B cell (primary cell): ENCODE measurements around the gene SHOX. TPM values are rescaled to one million over a fixed set of nuclear protein-coding genes. Genes with fewer than 3 reads are reported as not detected.

Source experiments
- ATAC-seq: fragments of 200-7000 bp; cut with Tn5 transposase; one replicate; pipeline ENCODE4 v1.10.0; 2021; ENCODE audit warnings: low read depth, mild to moderate bottlenecking, moderate number of reproducible peaks, moderate library complexity
- CTCF ChIA-PET: fragments of 350-600 bp; sonication (Branson Sonifier 250); formaldehyde crosslinking; loops from one replicate; lab custom pipeline; 2021; ENCODE audit warnings: antibody characterized with exemption, inconsistent platforms; lab: Charles Lee
- POLR2A ChIA-PET: fragments of 350-600 bp; sonication (Branson Sonifier 250); formaldehyde crosslinking; loops from one replicate; lab custom pipeline; 2021; ENCODE audit warnings: antibody characterized with exemption; lab: Charles Lee
- DNase-seq: peaks from one replicate; pipeline ENCODE4 v3.0.0; 2013
- H2AFZ ChIP-seq: 2 replicates; pipeline ENCODE4 v1.6.1; 2012; ENCODE audit warnings: mild to moderate bottlenecking, low read depth, low read length; ENCODE audit not compliant: insufficient read depth, poor library complexity, severe bottlenecking
- H3K27ac ChIP-seq, 2 donors: 1 replicate in 1 of 2; 2 replicates in 1 of 2; pipeline ENCODE4 v1.5.1; 2012 to 2013; ENCODE audit warnings: low read length in 2 of 2, mild to moderate bottlenecking in 2 of 2, moderate library complexity in 1 of 2
- H3K27me3 ChIP-seq, 4 experiments: fragments of 200-600 bp in 1 of 4; sonication (generic) in 1 of 4; replicated peaks in 1 of 4; 1 replicate in 2 of 4; 2 replicates in 2 of 4; pipeline versions ENCODE4 v1.6.1 to v1.7.0; 2013 to 2016; ENCODE audit warnings: low read length in 3 of 4, mild to moderate bottlenecking in 2 of 4, mixed read lengths in 1 of 4, moderate library complexity in 1 of 4; ENCODE audit not compliant: insufficient read depth in 4 of 4, control insufficient read depth in 3 of 4; ENCODE audit errors: control extremely low read depth in 1 of 4
- H3K36me3 ChIP-seq, 2 experiments: replicated peaks in 1 of 2; 1 replicate in 1 of 2; 2 replicates in 1 of 2; pipeline versions ENCODE4 v1.6.1 to v1.7.1; 2013; ENCODE audit warnings: low read length in 1 of 2; ENCODE audit not compliant: insufficient read depth in 2 of 2, control insufficient read depth in 1 of 2; ENCODE audit errors: control extremely low read depth in 1 of 2, extremely low read depth in 1 of 2
- H3K4me1 ChIP-seq, 2 donors: fragments of 200-600 bp in 1 of 2; sonication (generic) in 1 of 2; 1 replicate in 1 of 2; 2 replicates in 1 of 2; pipeline versions ENCODE4 v1.5.1 to v1.6.1; 2013 to 2017; ENCODE audit warnings: low read length in 2 of 2; ENCODE audit not compliant: control insufficient read depth in 2 of 2, insufficient read depth in 2 of 2
- H3K4me2 ChIP-seq: replicated peaks from 2 replicates; pipeline ENCODE3; 2012; ENCODE audit warnings: mild to moderate bottlenecking, low read depth, low read length; ENCODE audit not compliant: poor library complexity, severe bottlenecking
- H3K4me3 ChIP-seq, 5 experiments: fragments of 200-600 bp in 1 of 5; sonication (generic) in 1 of 5; 1 replicate in 3 of 5; 2 replicates in 2 of 5; pipeline versions ENCODE4 v1.5.1 to v1.7.0; 2011 to 2016; ENCODE audit warnings: low read length in 4 of 5, mild to moderate bottlenecking in 4 of 5, low read depth in 2 of 5, control low read depth in 1 of 5, moderate library complexity in 1 of 5; ENCODE audit not compliant: insufficient read depth in 1 of 5; ENCODE audit errors: control extremely low read depth in 1 of 5, extremely low read depth in 1 of 5
- H3K79me2 ChIP-seq: fragments of 200-600 bp; sonication (generic); one replicate; pipeline ENCODE4 v1.6.0; 2016; ENCODE audit warnings: low read length; ENCODE audit not compliant: control insufficient read depth, insufficient read depth
- H3K9ac ChIP-seq: fragments of 200-600 bp; sonication (generic); 2 replicates; pipeline ENCODE4 v1.6.1; 2017; ENCODE audit warnings: mild to moderate bottlenecking, low read length, moderate library complexity
- H3K9me3 ChIP-seq, 3 donors: one replicate each; pipeline versions ENCODE4 v1.6.1 to v1.7.1; 2013; ENCODE audit warnings: low read length in 2 of 3; ENCODE audit not compliant: control insufficient read depth in 2 of 3, insufficient read depth in 1 of 3; ENCODE audit errors: control extremely low read depth in 1 of 3
- H4K20me1 ChIP-seq: 2 replicates; pipeline ENCODE4 v1.6.0; 2012; ENCODE audit warnings: mild to moderate bottlenecking, low read length; ENCODE audit not compliant: insufficient read depth, control insufficient read depth, poor library complexity, severe bottlenecking
- H3K27ac Mint-ChIP-seq: one replicate; pipeline ENCODE4 v1.8.0; 2021; ENCODE audit warnings: mixed read lengths
- H3K27me3 Mint-ChIP-seq: one replicate; pipeline ENCODE4 v1.8.0; 2021; ENCODE audit warnings: mixed read lengths
- H3K4me1 Mint-ChIP-seq: one replicate; pipeline ENCODE4 v1.8.0; 2021; ENCODE audit warnings: mixed read lengths
- H3K4me3 Mint-ChIP-seq: one replicate; pipeline ENCODE4 v1.8.0; 2021; ENCODE audit warnings: mixed read lengths
- H3K9me3 Mint-ChIP-seq: one replicate; pipeline ENCODE4 v1.8.0; 2022; ENCODE audit warnings: mixed read lengths; ENCODE audit not compliant: insufficient read depth
- EZH2 ChIP-seq: IDR thresholded peaks from 2 replicates; pipeline ENCODE4 v1.6.1; 2012; ENCODE audit warnings: borderline replicate concordance, low read depth, mild to moderate bottlenecking, moderate library complexity, low read length; ENCODE audit not compliant: insufficient read depth, poor library complexity, severe bottlenecking
- WGBS: methylation state at CpG from one replicate; pipeline ENCODE4 v1.1.5; 2013; ENCODE audit warnings: missing lambda C conversion rate; ENCODE audit not compliant: insufficient coverage; 5-methylcytosine and 5-hydroxymethylcytosine counted together
- intact Hi-C: fragments of 100-400 bp; cut with micrococcal nuclease; formaldehyde crosslinking; loops from one replicate; pipeline ENCODE4 v1.10.0; 2022
- polyA plus RNA-seq: library from polyadenylated mRNA; depleted of rRNA; stranded (reverse); fragments of >200 nt; gene quantifications from 2 replicates; pipeline ENCODE4 v1.2.3, GENCODE V29; 2012
- total RNA-seq, 2 donors: library from RNA; stranded (reverse); fragments of 120-200 nt in 1 of 2; gene quantifications; 1 replicate in 1 of 2; 2 replicates in 1 of 2; pipeline versions ENCODE4 v1.2.3 to v1.2.4, GENCODE V29; 2013 to 2022
- TF ChIP-seq, protein P1 (sequence below): fragments of 200-600 bp; IDR thresholded peaks from one replicate; pipeline ENCODE4 v1.8.0; 2022; ENCODE audit warnings: antibody characterized with exemption, mild to moderate bottlenecking

The SHOX gene
- total and polyA plus RNA-seq, 2 donors (not counting 1 experiment from before 2014, with no cell fraction given), result not detected

DNA sequence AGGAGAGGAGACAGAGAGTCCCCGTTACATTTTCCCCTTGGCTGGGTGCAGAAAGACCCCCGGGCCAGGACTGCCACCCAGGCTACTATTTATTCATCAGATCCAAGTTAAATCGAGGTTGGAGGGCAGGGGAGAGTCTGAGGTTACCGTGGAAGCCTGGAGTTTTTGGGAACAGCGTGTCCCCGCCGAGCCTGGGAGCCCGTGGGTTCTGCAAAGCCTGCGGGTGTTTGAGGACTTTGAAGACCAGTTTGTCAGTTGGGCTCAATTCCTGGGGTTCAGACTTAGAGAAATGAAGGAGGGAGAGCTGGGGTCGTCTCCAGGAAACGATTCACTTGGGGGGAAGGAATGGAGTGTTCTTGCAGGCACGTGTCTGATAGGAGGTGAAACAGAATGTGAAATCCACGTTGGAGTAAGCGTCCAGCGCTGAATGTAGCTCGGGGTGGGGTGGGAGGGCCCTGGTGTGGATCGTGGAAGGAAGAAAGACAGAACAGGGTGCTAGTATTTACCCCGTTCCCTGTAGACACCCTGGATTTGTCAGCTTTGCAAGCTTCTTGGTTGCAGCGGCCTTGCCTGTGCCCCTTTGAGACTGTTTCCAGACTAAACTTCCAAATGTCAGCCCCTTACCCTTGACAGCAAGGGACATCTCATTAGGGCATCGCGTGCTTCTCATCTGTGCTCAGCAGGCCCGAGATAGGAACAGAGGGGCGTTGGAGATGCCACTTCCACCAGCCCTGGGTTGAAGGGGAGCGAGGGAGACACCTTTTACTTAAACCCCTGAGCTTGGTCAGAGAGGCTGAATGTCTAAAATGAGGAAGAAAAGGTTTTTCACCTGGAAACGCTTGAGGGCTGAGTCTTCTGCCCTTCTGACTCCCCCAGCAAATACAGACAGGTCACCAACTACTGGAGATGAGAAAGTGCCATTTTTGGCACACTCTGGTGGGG is 2.7 kb downstream of the SHOX start:
- no peak for TF ChIP-seq EZH2
- TF ChIP-seq, protein P1, sequence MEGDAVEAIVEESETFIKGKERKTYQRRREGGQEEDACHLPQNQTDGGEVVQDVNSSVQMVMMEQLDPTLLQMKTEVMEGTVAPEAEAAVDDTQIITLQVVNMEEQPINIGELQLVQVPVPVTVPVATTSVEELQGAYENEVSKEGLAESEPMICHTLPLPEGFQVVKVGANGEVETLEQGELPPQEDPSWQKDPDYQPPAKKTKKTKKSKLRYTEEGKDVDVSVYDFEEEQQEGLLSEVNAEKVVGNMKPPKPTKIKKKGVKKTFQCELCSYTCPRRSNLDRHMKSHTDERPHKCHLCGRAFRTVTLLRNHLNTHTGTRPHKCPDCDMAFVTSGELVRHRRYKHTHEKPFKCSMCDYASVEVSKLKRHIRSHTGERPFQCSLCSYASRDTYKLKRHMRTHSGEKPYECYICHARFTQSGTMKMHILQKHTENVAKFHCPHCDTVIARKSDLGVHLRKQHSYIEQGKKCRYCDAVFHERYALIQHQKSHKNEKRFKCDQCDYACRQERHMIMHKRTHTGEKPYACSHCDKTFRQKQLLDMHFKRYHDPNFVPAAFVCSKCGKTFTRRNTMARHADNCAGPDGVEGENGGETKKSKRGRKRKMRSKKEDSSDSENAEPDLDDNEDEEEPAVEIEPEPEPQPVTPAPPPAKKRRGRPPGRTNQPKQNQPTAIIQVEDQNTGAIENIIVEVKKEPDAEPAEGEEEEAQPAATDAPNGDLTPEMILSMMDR, result no peak
- H3K27me3 Mint-ChIP-seq, result peaks cover 55% of the 10 kb centered on the region
- Histone ChIP-seq H3K9me3 (peaks cover 0 to 31% (median 0%) of the 10 kb centered on the region in 3 donors), H4K20me1 (no peaks in the 10 kb centered on the region), H2AFZ (no peak overlapping the region), H3K9ac (no peak overlapping the region), H3K4me3 (no peak overlapping the region), H3K27ac (no peak overlapping the region), H3K4me2 (no peak overlapping the region), H3K4me1 (no peaks in the 10 kb centered on the region), H3K79me2 (no peaks in the 10 kb centered on the region), H3K27me3 (peaks cover 0 to 76% (median 29%) of the 10 kb centered on the region in 4 experiments), H3K36me3 (no peaks in the 10 kb centered on the region)
- no peak for DNase-seq
- ATAC-seq, result no peak
- CTCF ChIA-PET, result no interaction called here
- POLR2A ChIA-PET, result no interaction called here
- H3K27ac Mint-ChIP-seq, result no peak overlapping the region
- no peaks in the 10 kb centered on the region for H3K9me3 Mint-ChIP-seq
- intact Hi-C loops, result no loop called here
- no peak overlapping the region for H3K4me3 Mint-ChIP-seq
- WGBS, result 4% methylated on average over 17 of the region's 25 CpGs
- peaks cover 7% of the 10 kb centered on the region for H3K4me1 Mint-ChIP-seq
